Retinal pigment epithelial cell (primary cell): ENCODE data around the gene FURIN.
"Not testable (repeated sequence)": the region's sequence is repeated elsewhere in the genome, so short reads cannot be mapped to it uniquely, and the experiment has no call there.

Source experiments
- DNase-seq: peaks from one replicate; pipeline ENCODE4 v3.0.0-alpha.2; 2010; ENCODE audit warnings: low read depth
- H3K4me3 ChIP-seq: 2 replicates; pipeline ENCODE4 v1.5.1; 2011; ENCODE audit warnings: mild to moderate bottlenecking, low read length, control low read depth, moderate library complexity
- CTCF ChIP-seq: conservative IDR thresholded peaks from 2 replicates; pipeline ENCODE4 v1.5.1; 2011; ENCODE audit warnings: low read depth, low read length, control low read depth, inconsistent platforms

FURIN gene

GRCh38 chr15:90868261-90868689 is at the start of gene FURIN:
FURIN (plus strand) TSS chr15:90868588; CDS start chr15:90875741, 7,153 bp downstream.
- TF ChIP-seq CTCF: no peak
- no peak for DNase-seq
- no peak within 1 kb of the TSS for H3K4me3 ChIP-seq

- no peak for DNase-seq
- TF ChIP-seq CTCF: no peak
These were observed 49.0 kb upstream of the FURIN start for GRCh38 chr15:90819390-90819789.

GRCh38 chr15:90819850-90820249 is 48.5 kb upstream of the FURIN start:
- no peak overlapping the region for H3K4me3 ChIP-seq
- TF ChIP-seq CTCF: no peak
- DNase-seq: no peak

More at GRCh38 chr15:90819390-90819789, 49.0 kb upstream of the FURIN start:
- H3K4me3 ChIP-seq: no peak overlapping the region

GRCh38 chr15:90820481-90820880 is 47.9 kb upstream of the FURIN start:
- H3K4me3 ChIP-seq: no peak overlapping the region
- DNase-seq: no peak
- no peak for TF ChIP-seq CTCF

GRCh38 chr15:90822204-90822955 is 46.0 kb upstream of the FURIN start:
- TF ChIP-seq CTCF: no peak
- no peak for DNase-seq
- no peak overlapping the region for H3K4me3 ChIP-seq

GRCh38 chr15:90823455-90823974 is 44.9 kb upstream of the FURIN start:
- no peak for TF ChIP-seq CTCF

GRCh38 chr15:90825115-90825899 is 43.1 kb upstream of the FURIN start:
- not testable (repeated sequence) for DNase-seq, H3K4me3 ChIP-seq

More at GRCh38 chr15:90823455-90823974, 44.9 kb upstream of the FURIN start:
- H3K4me3 ChIP-seq: no peak overlapping the region
- no peak for DNase-seq

GRCh38 chr15:90826206-90826885 is 42.0 kb upstream of the FURIN start:
- H3K4me3 ChIP-seq, DNase-seq: not testable (repeated sequence)
